Measurements from ENCODE around the gene MAP3K6.
"Not testable (repeated sequence)": the region's sequence is repeated elsewhere in the genome, so short reads cannot be mapped to it uniquely, and the experiment has no call there.

Gene MAP3K6

DNA sequence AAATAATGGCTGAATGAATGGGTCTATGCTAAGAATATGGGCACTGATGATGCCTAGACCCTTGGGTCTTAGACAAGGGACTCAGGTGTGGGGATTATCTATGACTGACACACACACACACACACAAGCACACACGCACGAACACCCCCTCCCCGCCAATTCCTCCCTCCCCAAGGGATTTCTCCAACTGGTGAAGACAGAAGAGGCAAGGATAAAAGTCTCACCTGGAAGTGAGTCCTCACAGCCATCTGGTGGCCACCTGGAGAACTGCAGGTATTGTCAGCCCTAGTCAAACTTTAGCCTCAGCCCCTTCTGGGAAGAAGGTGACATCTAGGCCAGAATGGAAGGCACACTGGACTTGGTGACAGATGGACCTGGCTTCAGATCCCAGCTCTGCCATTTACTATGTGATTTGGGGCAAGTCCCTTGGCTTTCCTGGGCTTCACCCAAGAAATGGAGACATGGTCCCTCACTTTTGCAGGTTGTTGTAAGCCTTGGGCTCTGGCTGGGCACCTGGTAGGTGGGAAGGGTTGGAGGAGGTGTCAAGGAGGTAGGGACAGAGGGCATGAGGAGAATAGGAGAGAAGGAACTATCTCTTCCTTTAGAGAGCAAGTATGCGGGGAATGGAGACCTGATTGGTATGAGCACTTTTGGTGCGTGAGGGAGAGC, 21.7 kb upstream of the MAP3K6 start:
- H3K9me3 ChIP-seq, result no peaks in the 10 kb centered on the region
- no peak overlapping the region for H3K9ac ChIP-seq
- H4K20me1 ChIP-seq, result no peaks in the 10 kb centered on the region
- no peak overlapping the region for H3K27ac ChIP-seq
- no peaks in the 10 kb centered on the region for H3K36me3 ChIP-seq
- no peaks in the 10 kb centered on the region for H3K27me3 ChIP-seq
- H3K4me3 ChIP-seq, result no peak overlapping the region
- H3K4me2 ChIP-seq, result no peak overlapping the region
- H3K4me1 ChIP-seq, result peaks cover 26% of the 10 kb centered on the region
- TF ChIP-seq Cebpa-rat (IDR thresholded peaks at IDR 0.05), result no peak

- not testable (repeated sequence) for H3K36me3 ChIP-seq, H3K4me2 ChIP-seq, H4K20me1 ChIP-seq, H3K9ac ChIP-seq, H3K4me3 ChIP-seq, H3K9me3 ChIP-seq, H3K27ac ChIP-seq, H3K4me1 ChIP-seq, H3K27me3 ChIP-seq
These were observed 18.0 kb upstream of the MAP3K6 start for GRCh38 chr1:27384797-27385196.

DNA sequence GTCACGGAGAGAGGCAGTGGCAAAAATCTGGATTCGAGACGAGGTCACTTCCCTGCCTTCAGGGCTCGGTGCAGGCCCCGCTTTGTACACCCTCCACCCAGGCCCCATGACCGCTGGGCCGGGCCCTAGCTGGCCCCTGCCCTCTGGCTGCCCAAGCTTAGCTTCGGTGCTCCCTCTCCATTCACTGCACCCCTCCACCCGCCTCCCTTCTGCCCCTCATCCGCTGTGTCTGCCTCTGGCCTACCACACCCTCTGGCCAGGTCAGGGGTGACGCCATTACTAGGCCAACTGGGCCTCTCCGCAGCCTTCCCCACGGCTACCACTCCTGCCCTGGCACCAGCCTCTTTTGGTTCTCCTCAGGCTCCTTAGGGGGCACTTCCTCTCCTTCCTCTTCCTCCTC, 16.9 kb upstream of the MAP3K6 start:
- Histone ChIP-seq H3K9me3 (no peaks in the 10 kb centered on the region), H3K27me3 (no peaks in the 10 kb centered on the region), H3K9ac (no peak overlapping the region), H3K4me1 (no peaks in the 10 kb centered on the region), H3K36me3 (no peaks in the 10 kb centered on the region), H3K4me3 (no peak overlapping the region), H3K27ac (no peak overlapping the region), H3K4me2 (no peak overlapping the region), H4K20me1 (no peaks in the 10 kb centered on the region)
- TF ChIP-seq Cebpa-rat (IDR thresholded peaks at IDR 0.05), result no peak

DNA sequence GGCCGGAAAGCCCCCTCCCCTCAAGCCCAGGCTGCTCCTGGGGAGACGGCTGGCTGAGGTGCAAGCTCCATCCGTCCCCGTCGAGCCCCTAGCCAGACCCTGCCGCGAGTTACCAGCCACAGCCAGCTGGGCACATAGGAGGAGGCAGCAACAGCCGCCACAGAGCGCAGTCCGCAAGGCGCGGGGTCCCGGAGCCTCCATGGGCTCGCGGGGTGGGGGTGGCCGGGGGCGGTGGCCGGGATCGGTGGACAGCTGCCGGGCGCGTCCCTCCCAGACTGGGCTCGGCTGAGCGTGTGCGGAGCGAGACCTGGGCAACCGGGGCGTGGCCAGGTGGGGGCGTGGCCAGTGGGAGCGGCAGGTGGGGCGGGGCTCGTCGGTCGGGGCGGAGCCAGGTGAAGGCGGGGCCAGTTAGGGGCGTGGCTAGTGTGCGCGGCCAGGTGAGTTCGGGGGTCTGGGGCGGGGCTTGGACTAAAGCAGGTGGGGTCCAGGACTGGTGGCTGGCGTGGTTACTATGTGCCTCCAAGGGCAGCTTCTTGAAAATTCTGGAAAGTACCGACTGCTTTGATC, 16.4 kb upstream of the MAP3K6 start, which contains the start of gene CD164L2:
CD164L2 (minus strand) TSS at position 295 of the 567 bp plus-strand sequence; CDS start at position 201, 94 bp downstream.
- Histone ChIP-seq H3K27ac (no peak within 1 kb of the TSS), H3K4me1 (peaks cover 4% of the 10 kb centered on the region), H3K4me3 (no peak within 1 kb of the TSS), H3K9me3 (no peaks in the 10 kb centered on the region), H4K20me1 (no peaks in the 10 kb centered on the region), H3K9ac (no peak within 1 kb of the TSS), H3K36me3 (no peaks in the 10 kb centered on the region), H3K27me3 (no peaks in the 10 kb centered on the region), H3K4me2 (no peak within 1 kb of the TSS)
- no peak for TF ChIP-seq Cebpa-rat (IDR thresholded peaks at IDR 0.05)

DNA sequence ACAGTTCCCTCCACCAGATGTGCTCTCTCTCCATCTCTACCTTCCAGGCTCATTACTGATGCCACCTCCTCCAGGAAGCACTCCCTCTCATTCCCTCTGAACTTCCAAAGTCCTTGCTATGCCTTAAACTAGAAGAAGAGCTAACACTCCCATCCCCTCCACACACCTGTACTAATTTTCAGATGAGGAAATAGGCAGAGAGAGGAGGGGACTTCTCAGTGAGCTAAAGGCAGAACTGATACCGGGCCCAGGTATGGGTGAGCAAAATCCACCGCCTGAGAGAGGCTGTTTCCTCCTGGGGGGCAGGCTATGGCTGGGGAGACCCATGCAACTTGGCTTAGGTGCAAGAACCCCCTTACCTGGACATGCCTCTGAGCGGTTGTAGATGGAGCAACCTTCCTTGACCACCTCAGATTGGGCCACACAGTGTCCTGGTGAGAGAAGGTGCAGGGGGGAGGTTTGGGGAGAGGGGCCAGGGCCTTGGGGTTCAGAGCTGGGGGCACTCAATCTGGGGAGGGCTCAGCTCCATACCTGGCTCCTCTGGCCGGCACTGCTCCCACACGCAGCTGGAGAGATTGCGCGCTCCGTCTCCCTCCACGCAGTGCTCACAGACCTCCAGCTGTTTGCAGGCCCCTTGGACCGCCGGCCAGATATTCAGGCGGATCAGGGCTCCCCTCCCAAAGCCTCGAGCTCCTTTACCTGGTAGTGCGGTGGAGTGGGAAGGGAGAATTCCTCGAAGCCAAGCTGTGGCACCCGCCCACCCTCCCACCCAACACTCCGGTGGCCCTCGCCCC, 15.4 kb upstream of the MAP3K6 start:
- H3K4me3 ChIP-seq, result no peak overlapping the region
- H3K9me3 ChIP-seq, result no peaks in the 10 kb centered on the region
- H3K4me2 ChIP-seq, result no peak overlapping the region
- no peaks in the 10 kb centered on the region for H3K27me3 ChIP-seq
- H3K27ac ChIP-seq, result no peak overlapping the region
- no peaks in the 10 kb centered on the region for H4K20me1 ChIP-seq
- no peaks in the 10 kb centered on the region for H3K36me3 ChIP-seq
- peaks cover 13% of the 10 kb centered on the region for H3K4me1 ChIP-seq
- TF ChIP-seq Cebpa-rat (IDR thresholded peaks at IDR 0.05), result no peak
- no peak overlapping the region for H3K9ac ChIP-seq

DNA sequence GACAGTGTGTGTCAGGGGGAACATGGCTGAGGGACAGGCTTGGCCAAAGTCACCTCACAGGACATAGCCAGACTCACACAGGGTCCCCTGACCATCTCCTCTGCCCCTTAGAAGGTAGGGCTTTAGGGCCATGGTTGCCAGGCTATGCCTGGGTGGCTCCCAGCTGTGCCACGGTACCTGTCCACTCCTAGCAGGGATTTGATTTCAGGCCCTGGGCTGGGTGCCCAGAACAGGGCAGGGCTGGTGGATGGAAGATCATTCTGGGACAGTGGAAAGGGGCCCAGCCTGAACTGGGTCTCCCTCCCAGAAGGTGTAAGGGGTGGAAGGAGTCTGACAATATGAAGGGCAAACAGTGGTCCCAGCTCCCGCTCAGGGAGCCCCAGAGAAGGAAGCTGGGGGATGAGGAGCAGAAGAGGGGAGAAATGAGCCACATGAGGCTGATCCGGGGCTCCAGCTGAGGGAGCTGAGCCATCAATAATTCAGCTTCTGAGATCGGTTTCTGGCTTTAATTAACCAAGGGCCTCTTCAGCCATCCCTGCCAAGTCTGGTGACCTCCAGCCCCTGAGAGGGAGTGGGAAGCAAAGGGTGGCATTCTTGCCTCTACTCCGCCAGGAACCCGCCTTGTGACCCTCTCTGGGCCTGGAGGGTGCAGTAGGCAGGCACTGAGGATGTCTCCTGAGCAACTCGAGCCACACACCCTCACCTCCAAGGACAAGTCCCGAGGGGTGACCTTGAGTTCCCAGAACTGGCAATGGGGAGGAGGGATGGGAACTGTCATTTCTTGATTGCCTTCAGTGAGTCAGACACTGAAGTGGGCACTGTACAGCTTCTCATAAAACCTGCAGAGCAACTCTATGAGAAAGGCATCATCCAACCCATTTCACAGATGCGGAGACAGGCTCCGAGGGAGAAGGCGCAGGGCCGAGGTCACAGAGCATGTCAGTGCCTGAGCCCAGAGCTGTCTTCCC, 14.3 kb upstream of the MAP3K6 start:
- Histone ChIP-seq H4K20me1 (no peaks in the 10 kb centered on the region), H3K9me3 (no peaks in the 10 kb centered on the region), H3K27ac (no peak overlapping the region), H3K4me2 (no peak overlapping the region), H3K9ac (no peak overlapping the region), H3K27me3 (no peaks in the 10 kb centered on the region), H3K4me1 (peaks cover 13% of the 10 kb centered on the region), H3K4me3 (no peak overlapping the region), H3K36me3 (no peaks in the 10 kb centered on the region)
- TF ChIP-seq Cebpa-rat (IDR thresholded peaks at IDR 0.05), result no peak

- no peak overlapping the region for H3K4me2 ChIP-seq
- no peak for TF ChIP-seq Cebpa-rat (IDR thresholded peaks at IDR 0.05)
- no peaks in the 10 kb centered on the region for H3K27me3 ChIP-seq
- no peaks in the 10 kb centered on the region for H4K20me1 ChIP-seq
- no peak overlapping the region for H3K4me3 ChIP-seq
- peaks cover 13% of the 10 kb centered on the region for H3K4me1 ChIP-seq
- H3K9me3 ChIP-seq, result no peaks in the 10 kb centered on the region
- H3K36me3 ChIP-seq, result no peaks in the 10 kb centered on the region
- H3K9ac ChIP-seq, result no peak overlapping the region
- H3K27ac ChIP-seq, result no peak overlapping the region
These were observed 13.5 kb upstream of the MAP3K6 start for GRCh38 chr1:27380224-27380623.

- Histone ChIP-seq H3K27me3 (no peaks in the 10 kb centered on the region), H3K9ac (no peak overlapping the region), H3K4me1 (peaks cover 19% of the 10 kb centered on the region), H3K36me3 (no peaks in the 10 kb centered on the region), H3K27ac (no peak overlapping the region), H4K20me1 (no peaks in the 10 kb centered on the region), H3K4me3 (no peak overlapping the region), H3K9me3 (no peaks in the 10 kb centered on the region), H3K4me2 (no peak overlapping the region)
- TF ChIP-seq Cebpa-rat (IDR thresholded peaks at IDR 0.05), result no peak
These were observed 12.9 kb upstream of the MAP3K6 start for GRCh38 chr1:27379564-27380122.

- H3K4me3 ChIP-seq, result no peak overlapping the region
- no peaks in the 10 kb centered on the region for H3K27me3 ChIP-seq
- no peaks in the 10 kb centered on the region for H3K9me3 ChIP-seq
- H4K20me1 ChIP-seq, result no peaks in the 10 kb centered on the region
- H3K4me1 ChIP-seq, result peaks cover 33% of the 10 kb centered on the region
- H3K27ac ChIP-seq, result no peak overlapping the region
- peak overlapping the region; percentile 50 for H3K4me2 ChIP-seq
- H3K9ac ChIP-seq, result no peak overlapping the region
- no peak for TF ChIP-seq Cebpa-rat (IDR thresholded peaks at IDR 0.05)
- H3K36me3 ChIP-seq, result no peaks in the 10 kb centered on the region
These were observed 11.2 kb upstream of the MAP3K6 start for GRCh38 chr1:27377760-27378495.

All from BLaER1 (cell line).